Measurements from ENCODE around the gene AMOTL2.

DNA sequence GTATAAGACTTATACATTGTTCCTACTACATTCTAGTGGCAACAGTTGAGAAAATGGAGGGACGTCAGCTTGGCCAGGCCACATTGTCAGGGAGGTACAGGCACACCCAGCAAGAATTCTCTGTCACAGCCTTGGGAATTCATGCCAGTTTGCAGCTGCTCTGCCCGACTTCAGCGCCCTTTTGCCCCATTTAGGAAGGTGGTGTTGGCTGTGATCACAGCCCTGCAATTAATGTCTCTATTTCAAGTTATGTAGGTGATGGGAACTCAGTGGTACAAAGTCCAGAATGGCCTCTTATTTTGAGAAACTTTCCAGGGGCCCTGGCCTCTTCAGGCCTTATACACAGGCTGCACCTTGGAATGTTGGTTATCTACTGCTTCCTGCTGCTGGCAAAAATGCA, 26.7 kb downstream of the AMOTL2 start:
- no peak for TF ChIP-seq EZH2phosphoT487 (IDR thresholded peaks at IDR 0.05; ENCODE audit: borderline replicate concordance, low read length)
- TF ChIP-seq, protein P1, sequence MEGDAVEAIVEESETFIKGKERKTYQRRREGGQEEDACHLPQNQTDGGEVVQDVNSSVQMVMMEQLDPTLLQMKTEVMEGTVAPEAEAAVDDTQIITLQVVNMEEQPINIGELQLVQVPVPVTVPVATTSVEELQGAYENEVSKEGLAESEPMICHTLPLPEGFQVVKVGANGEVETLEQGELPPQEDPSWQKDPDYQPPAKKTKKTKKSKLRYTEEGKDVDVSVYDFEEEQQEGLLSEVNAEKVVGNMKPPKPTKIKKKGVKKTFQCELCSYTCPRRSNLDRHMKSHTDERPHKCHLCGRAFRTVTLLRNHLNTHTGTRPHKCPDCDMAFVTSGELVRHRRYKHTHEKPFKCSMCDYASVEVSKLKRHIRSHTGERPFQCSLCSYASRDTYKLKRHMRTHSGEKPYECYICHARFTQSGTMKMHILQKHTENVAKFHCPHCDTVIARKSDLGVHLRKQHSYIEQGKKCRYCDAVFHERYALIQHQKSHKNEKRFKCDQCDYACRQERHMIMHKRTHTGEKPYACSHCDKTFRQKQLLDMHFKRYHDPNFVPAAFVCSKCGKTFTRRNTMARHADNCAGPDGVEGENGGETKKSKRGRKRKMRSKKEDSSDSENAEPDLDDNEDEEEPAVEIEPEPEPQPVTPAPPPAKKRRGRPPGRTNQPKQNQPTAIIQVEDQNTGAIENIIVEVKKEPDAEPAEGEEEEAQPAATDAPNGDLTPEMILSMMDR (IDR thresholded peaks at IDR 0.05; ENCODE audit: low read depth, low read length, poor library complexity, severe bottlenecking): no peak

All from DOHH2 (cell line).